Measurements from ENCODE around the gene SIAH2.

DNA sequence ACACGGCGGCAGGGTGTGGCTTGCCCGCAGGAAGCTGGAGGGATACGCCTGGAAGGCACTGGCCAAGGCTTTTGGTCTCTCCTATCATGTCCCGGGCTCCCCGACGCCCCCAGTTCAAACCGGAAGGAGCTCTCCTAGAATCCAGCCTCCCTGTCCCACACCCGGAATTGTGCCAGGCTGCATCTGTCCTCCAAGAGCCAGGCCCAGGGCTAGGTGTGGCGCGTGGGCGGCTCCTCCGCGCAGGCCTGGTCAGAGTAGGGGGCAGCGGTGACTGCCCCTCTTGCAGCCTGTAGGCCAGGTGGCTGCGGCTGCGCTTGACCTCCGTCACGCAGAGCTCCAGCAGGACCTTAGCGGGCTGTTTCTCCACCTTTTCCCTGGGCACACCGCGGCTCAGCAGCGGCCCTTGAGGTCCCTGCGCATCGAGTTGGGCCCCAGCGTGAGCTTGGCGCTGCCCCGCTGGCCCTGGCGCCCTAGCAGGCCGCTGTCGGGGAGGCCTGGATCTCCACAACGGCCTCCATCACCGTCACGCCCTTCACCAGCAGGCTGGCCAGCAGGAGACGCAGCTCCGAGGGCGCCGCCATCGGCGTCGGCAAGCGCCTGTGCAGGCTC lies 15.9 kb upstream of the SIAH2 start:
- TF ChIP-seq, protein P1, sequence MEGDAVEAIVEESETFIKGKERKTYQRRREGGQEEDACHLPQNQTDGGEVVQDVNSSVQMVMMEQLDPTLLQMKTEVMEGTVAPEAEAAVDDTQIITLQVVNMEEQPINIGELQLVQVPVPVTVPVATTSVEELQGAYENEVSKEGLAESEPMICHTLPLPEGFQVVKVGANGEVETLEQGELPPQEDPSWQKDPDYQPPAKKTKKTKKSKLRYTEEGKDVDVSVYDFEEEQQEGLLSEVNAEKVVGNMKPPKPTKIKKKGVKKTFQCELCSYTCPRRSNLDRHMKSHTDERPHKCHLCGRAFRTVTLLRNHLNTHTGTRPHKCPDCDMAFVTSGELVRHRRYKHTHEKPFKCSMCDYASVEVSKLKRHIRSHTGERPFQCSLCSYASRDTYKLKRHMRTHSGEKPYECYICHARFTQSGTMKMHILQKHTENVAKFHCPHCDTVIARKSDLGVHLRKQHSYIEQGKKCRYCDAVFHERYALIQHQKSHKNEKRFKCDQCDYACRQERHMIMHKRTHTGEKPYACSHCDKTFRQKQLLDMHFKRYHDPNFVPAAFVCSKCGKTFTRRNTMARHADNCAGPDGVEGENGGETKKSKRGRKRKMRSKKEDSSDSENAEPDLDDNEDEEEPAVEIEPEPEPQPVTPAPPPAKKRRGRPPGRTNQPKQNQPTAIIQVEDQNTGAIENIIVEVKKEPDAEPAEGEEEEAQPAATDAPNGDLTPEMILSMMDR (IDR thresholded peaks at IDR 0.05): no peak
- no peak for TF ChIP-seq ZFX (IDR thresholded peaks at IDR 0.05; ENCODE audit: borderline replicate concordance)
